Vagina (tissue), 2 donors: ENCODE measurements around the gene ATP2B2. TPM values are rescaled to one million over a fixed set of nuclear protein-coding genes. Genes with fewer than 3 reads are reported as not detected.

Experiments
- DNase-seq, 2 donors: peaks; one replicate each; pipeline ENCODE4 v3.0.0-alpha.2; 2017; ENCODE audit errors: extremely low spot score in 2 of 2
- H3K27ac ChIP-seq: fragments of 200-600 bp; sonication (generic); one replicate; pipeline ENCODE4 v1.5.1; 2019
- H3K27me3 ChIP-seq: fragments of 200-600 bp; sonication (generic); one replicate; pipeline ENCODE4 v1.5.1; 2019
- H3K36me3 ChIP-seq, 2 donors: fragments of 200-600 bp; sonication (generic); one replicate each; pipeline ENCODE4 v1.5.1; 2017 to 2019
- H3K4me1 ChIP-seq: fragments of 200-600 bp; sonication (generic); one replicate; pipeline ENCODE4 v1.5.1; 2019
- H3K4me3 ChIP-seq, 2 donors: fragments of 200-600 bp; sonication (generic); 1 replicate in 1 of 2; 2 replicates in 1 of 2; pipeline ENCODE4 v1.5.1; 2016 to 2019
- H3K9me3 ChIP-seq: fragments of 200-600 bp; sonication (generic); one replicate; pipeline ENCODE4 v1.5.1; 2019
- CTCF ChIP-seq, 3 experiments: fragments of 450-650 bp in 2 of 3; fragments of 200-600 bp in 1 of 3; sonication (generic) in 1 of 3; IDR thresholded peaks; one replicate each; pipeline ENCODE4 v1.5.1; 2017 to 2019; ENCODE audit warnings: antibody characterized with exemption in 3 of 3, mild to moderate bottlenecking in 2 of 3, moderate library complexity in 2 of 3
- POLR2A ChIP-seq, 2 donors: fragments of 450-650 bp; IDR thresholded peaks; one replicate each; pipeline ENCODE4 v1.6.1; 2017; ENCODE audit warnings: antibody characterized with exemption in 2 of 2, mild to moderate bottlenecking in 2 of 2, moderate library complexity in 2 of 2
- POLR2AphosphoS5 ChIP-seq, 2 donors: sonication (generic); formaldehyde crosslinking; IDR thresholded peaks; one replicate each; pipeline ENCODE4 v1.9.0; 2017; ENCODE audit warnings: antibody characterized with exemption in 2 of 2, mild to moderate bottlenecking in 2 of 2, low read depth in 1 of 2; ENCODE audit not compliant: insufficient read depth in 1 of 2
- intact Hi-C: fragments of 100-400 bp; cut with DNase I; formaldehyde crosslinking; loops from one replicate; pipeline ENCODE4 v1.15.1; 2023
- total RNA-seq: library from RNA; depleted of rRNA; stranded (reverse); fragments of >200 nt; gene quantifications from one replicate; pipeline ENCODE4 v1.2.3, GENCODE V29; 2016

Gene ATP2B2
- total RNA-seq, 1 donor from 2014 or later: 0.25 TPM

- TF ChIP-seq POLR2AphosphoS5 (IDR thresholded peaks at IDR 0.05; ENCODE audit: insufficient read depth in 1 of 2, low read depth in 1 of 2) (no peak), POLR2A (IDR thresholded peaks at IDR 0.05) (no peak), CTCF (IDR thresholded peaks at IDR 0.05) (no peak)
- no peaks in the 10 kb centered on the region for H3K36me3 ChIP-seq
- no peak for DNase-seq
- no peaks in the 10 kb centered on the region for H3K27me3 ChIP-seq
- no peak overlapping the region for H3K27ac ChIP-seq
- H3K4me1 ChIP-seq: no peaks in the 10 kb centered on the region
- no peak overlapping the region for H3K4me3 ChIP-seq
- intact Hi-C loops: no loop called here
- no peaks in the 10 kb centered on the region for H3K9me3 ChIP-seq
Observed at GRCh38 chr3:10521772-10522441, 16.5 kb upstream of the ATP2B2 start.

- H3K4me1 ChIP-seq: no peaks in the 10 kb centered on the region
- TF ChIP-seq CTCF (IDR thresholded peaks at IDR 0.05): no peak
- no peak for TF ChIP-seq POLR2AphosphoS5 (IDR thresholded peaks at IDR 0.05; ENCODE audit: insufficient read depth in 1 of 2, low read depth in 1 of 2)
- no peak for TF ChIP-seq POLR2A (IDR thresholded peaks at IDR 0.05)
- intact Hi-C loops: no loop called here
- H3K36me3 ChIP-seq: no peaks in the 10 kb centered on the region
- no peaks in the 10 kb centered on the region for H3K27me3 ChIP-seq
- no peak for DNase-seq
- no peak overlapping the region for H3K4me3 ChIP-seq
- no peaks in the 10 kb centered on the region for H3K9me3 ChIP-seq
- no peak overlapping the region for H3K27ac ChIP-seq
Observed at GRCh38 chr3:10520072-10520471, 14.7 kb upstream of the ATP2B2 start.

GRCh38 chr3:10519236-10519635, 13.8 kb upstream of the ATP2B2 start:
- DNase-seq: no peak
- no peaks in the 10 kb centered on the region for H3K9me3 ChIP-seq
- H3K27me3 ChIP-seq: no peaks in the 10 kb centered on the region
- H3K4me3 ChIP-seq: no peak overlapping the region
- no peak for TF ChIP-seq POLR2AphosphoS5 (IDR thresholded peaks at IDR 0.05; ENCODE audit: insufficient read depth in 1 of 2, low read depth in 1 of 2)
- no peak for TF ChIP-seq POLR2A (IDR thresholded peaks at IDR 0.05)
- no peak for TF ChIP-seq CTCF (IDR thresholded peaks at IDR 0.05)
- intact Hi-C loops: no loop called here
- no peaks in the 10 kb centered on the region for H3K4me1 ChIP-seq
- no peak overlapping the region for H3K27ac ChIP-seq
- no peaks in the 10 kb centered on the region for H3K36me3 ChIP-seq

GRCh38 chr3:10518506-10519150, 13.2 kb upstream of the ATP2B2 start:
- no peaks in the 10 kb centered on the region for H3K27me3 ChIP-seq
- TF ChIP-seq CTCF (IDR thresholded peaks at IDR 0.05): no peak
- TF ChIP-seq POLR2AphosphoS5 (IDR thresholded peaks at IDR 0.05; ENCODE audit: insufficient read depth in 1 of 2, low read depth in 1 of 2): no peak
- no peak for TF ChIP-seq POLR2A (IDR thresholded peaks at IDR 0.05)
- intact Hi-C loops: no loop called here

GRCh38 chr3:10517627-10518026, 12.2 kb upstream of the ATP2B2 start:
- Histone ChIP-seq H3K27ac (no peak overlapping the region), H3K4me1 (no peaks in the 10 kb centered on the region), H3K9me3 (no peaks in the 10 kb centered on the region), H3K36me3 (no peaks in the 10 kb centered on the region), H3K4me3 (no peak overlapping the region), H3K27me3 (no peaks in the 10 kb centered on the region)
- intact Hi-C loops: no loop called here
- no peak for DNase-seq
- no peak for TF ChIP-seq CTCF (IDR thresholded peaks at IDR 0.05)

More at GRCh38 chr3:10518506-10519150, 13.2 kb upstream of the ATP2B2 start:
- Histone ChIP-seq H3K27ac (no peak overlapping the region), H3K4me1 (no peaks in the 10 kb centered on the region), H3K9me3 (no peaks in the 10 kb centered on the region), H3K36me3 (no peaks in the 10 kb centered on the region), H3K4me3 (no peak overlapping the region)
- DNase-seq: no peak
